ENCODE results near the gene UBE2H.
"Not testable (repeated sequence)": the region's sequence is repeated elsewhere in the genome, so short reads cannot be mapped to it uniquely, and the experiment has no call there.

UBE2H gene

DNA sequence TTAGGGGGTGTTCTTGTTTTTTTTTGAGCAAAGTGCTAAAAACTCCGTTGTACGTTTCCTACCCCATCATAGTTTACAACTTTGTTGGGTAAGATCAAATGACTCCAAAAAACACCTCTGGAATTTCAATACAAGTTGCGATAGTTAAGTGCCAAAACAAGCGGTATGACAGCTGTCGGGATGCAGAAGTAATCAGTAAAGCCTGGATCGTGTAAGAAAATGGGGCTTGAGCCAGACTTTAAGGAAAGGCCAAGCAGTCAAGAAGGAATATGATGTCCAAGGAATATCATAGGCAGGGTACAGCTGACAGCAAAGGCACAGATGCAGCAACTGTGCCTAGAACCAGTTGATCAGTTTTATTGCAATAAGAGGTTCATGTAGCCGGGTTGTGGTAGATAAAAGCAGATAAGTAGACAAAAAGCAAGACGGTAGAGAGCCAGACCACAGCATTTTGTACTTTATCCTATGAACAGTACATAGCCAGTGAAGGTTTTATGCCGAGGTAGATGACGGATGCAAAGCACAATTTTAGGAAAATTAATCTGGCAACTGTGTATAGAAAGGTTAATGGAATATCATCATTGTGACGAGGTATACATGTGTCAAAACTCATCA is 45.5 kb downstream of the UBE2H start:
- no peak for DNase-seq (ENCODE audit: low read depth)

DNA sequence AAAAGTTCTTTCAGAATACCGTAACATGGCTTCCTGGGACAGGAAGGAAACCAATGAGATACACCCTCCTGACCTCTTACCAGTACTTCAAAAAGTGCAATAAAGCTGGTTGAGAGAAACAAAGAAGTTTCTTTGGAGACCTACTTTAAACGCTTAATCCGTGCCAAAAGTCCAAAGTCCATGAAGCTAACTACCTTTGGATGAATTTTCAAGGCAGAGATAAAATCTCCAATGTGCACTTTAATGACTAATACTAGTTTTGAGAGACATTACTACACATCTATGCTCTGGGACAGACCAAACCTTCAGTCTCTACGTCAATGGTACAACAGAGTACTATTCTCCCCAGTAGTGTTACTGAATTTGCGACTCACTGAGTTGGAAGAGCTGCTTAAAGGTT is 46.1 kb downstream of the UBE2H start:
- no peak for DNase-seq (ENCODE audit: low read depth)

DNA sequence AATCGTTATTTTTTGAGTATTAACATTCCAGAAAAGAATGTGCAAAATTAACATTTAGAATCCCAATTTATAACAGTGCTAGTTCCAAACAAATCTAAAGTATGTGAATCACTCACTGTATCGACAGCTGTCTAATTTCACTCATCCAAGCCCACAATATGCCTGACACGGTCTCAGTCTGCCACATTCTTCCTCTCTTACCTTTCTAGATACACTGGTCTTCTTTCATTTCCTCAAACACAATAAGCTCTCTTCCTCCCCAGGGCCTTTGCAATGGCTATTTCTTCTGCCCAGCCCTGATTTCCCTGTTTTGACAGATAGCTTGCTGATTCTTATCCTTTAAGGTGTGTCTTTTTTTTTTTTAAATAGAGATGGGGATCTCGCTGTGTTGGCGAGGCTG is 48.8 kb downstream of the UBE2H start:
- no peak for DNase-seq (ENCODE audit: low read depth)

DNA sequence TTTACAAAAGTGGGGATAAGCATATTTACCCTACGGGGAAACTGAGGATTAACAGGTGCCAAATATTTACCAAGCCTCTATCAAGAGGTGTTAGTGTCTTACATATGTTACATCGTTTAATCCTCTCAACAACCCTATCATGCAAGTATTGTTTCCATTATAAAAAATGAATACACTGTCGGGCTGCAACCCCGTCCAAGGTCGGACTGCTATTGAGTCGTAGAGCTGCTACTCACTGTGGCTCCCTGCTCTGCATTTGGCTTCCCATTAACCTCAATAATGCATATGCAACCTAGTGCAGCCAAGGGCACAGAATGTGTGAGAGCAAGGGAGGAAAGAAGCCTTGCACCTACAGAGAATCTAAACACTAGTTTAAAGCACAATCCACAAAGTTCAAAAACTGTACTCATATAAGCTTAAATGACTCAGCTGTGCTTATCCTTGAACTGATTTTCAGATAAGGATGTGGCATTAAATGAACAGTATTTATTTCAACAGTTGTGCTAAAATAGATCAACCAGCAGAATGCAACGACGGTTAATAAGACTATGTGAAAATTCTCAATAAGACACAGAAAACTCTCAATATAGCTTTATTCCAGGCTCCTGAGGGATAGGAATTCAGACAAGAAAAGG is 49.9 kb downstream of the UBE2H start:
- no peak for DNase-seq (ENCODE audit: low read depth)

DNA sequence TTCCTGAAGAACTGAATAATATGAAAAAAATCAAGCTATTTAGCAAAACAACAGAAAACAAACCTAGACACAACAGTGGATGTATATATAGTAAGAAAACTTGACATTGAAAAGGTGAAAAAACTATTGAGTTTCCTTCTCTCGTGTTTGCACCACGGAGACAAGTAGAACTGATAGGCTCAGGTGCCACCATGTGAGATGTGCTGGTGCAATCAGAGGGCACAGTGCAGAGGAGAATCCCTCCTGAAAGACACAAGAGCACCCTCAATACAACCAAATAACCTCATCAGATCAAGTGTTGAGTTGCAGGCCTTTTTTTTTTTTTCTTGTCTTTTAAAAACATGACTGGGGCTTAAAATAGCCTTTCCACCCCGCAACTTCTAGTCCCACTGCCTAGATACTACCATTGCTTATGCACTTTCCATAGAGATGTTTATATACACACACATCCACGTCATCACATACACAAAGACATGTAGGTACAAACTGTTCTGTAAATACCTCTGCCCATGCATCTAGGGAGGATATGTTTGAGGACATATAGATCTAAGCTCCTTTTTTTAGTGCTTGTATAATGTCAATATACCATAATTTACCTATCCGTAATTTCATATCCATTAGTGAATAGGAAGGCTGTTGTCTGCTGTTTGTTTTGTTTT is 54.1 kb downstream of the UBE2H start:
- no peak for DNase-seq (ENCODE audit: low read depth)

DNA sequence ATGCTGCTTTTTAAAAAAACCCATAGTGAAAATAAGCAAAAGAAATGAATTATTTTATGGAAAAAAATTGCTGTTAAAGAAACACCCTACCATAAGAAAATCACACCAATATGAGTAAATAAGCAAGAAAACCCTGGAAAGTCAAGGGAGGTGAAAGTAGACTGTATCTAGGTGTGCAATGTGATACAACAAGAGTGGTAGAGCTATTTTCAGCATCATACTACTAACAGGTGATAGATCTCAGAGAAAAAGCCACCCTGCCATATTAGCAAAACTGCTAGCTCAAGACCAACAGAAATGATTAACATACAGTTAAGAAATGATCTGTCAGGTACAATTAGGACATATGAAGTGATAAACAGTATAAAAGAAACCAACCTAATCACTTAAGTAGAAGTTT is 54.8 kb downstream of the UBE2H start:
- DNase-seq (ENCODE audit: low read depth) = no peak

DNA sequence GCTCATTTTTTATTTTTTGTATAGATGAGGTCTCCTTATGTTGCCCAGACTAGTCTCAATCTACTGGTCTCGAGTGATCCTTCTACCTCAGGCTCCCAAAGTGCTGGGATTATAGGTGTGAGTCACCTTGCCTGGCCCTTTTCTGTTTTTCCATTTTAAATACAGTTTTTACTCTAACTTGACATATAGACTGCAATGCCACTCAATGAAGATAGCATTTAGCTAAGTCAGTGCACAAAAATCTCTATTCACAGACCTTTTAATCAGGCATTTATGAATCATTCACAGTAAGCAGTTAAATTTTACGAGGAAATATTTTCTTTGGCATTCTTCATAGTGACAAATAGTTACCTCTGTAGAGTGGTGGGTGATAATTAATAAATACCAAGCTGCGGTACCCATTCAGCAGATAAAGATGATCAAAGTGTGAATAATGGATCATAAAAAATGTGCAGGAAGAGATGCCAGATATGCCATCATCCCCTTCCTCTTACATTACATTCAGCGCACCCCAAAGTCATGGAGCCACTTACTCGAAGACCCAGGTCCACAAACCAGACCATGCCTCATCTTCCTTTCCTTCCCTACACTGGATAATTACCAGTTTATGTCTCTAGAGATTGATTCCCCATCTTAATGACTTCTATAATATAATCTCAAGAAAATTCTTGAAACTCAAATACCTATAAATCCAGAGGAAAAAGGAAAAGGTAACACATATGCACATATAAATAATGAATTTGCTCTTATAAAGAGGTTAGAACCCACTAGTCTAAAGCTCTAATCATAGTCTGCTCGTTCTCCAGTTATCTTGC is 56.0 kb downstream of the UBE2H start:
- no peak for DNase-seq (ENCODE audit: low read depth)

DNA sequence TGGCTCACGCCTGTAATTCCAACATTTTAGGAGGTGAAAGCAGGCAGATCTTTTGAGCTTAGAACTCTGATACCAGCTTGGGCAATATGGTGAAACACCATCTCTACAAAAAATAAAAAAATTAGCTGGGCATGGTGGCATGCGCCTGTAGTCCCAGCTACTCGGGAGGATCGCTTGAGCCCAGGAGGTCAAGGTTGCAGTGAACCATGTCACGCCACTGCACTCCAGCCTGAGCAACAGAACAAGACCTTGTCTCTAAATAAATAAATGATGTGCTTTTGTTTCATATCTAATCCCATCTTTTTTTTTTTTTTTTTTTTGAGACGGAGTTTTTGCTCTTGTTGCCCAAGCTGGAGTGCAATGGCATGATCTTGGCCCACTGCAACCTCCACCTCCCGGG is 58.6 kb downstream of the UBE2H start:
- DNase-seq (ENCODE audit: low read depth) = not testable (repeated sequence)

DNA sequence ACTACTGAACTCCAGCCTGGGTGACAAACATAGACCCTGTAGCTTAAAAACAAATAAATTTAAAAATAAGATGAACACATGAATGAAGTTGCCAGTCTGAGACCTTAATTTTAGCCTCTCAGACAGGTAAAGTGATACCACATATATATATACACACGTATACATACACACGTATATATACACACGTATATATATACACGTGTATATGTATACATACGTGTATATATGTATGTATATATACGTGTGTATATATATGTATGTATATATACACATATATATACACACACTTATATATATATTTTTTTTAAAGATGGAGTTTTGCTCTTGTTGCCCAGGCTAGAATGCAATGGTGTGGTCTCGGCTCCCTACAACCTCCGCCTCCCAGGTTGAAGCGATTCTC is 62.7 kb downstream of the UBE2H start:
- no peak for DNase-seq (ENCODE audit: low read depth)

DNA sequence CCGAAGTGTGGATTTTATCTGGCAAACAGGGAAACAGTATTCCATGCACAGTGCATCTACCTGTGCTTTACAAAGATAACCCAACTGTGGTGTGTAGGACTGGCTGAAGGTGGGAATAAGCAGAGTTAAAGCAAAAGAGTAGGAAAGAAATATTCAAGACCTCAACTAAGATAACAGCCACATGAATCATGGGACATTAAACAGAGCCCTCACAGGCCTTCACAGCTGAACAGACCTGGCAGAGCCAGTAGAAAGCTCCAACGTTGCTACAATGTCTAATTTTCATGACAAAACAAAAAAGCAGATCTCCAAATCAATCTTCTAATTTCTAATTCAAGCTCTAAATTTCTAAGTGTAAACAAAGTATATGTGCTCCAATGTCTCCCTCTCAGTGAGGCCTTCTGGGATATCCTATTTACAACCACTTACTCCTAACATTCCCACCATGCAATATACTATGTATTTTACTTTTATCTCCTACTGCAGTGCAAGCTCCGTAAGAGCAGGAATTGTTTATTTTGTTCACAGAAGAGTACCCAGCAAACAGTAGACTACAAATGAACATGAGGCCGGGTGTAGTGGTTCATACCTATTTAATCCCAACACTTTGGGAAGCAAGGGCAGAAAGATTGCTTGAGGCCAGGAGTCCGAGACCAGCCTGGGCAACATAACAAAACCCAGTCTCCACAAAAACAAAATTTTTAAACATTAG is 63.5 kb downstream of the UBE2H start:
- no peak for DNase-seq (ENCODE audit: low read depth)

DNA sequence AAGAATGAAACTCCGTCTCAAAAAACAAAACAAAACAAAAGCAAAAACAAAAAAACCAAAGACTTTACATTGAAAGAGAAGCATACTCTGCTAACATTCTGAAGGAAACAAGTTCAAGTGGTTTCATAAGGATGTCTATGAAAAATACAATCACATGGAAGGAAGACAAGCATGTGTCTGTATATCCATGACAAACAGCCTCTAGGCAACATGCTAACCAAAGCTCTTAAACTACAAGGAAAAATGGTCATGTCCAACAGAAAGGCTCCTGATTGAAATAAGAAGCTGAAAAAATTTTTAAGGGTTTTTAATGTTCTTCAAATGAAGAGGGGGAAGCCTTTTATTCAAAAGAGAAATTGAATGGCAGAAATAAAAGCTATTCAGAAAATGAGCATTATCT is 64.9 kb downstream of the UBE2H start:
- DNase-seq (ENCODE audit: low read depth) = no peak

DNA sequence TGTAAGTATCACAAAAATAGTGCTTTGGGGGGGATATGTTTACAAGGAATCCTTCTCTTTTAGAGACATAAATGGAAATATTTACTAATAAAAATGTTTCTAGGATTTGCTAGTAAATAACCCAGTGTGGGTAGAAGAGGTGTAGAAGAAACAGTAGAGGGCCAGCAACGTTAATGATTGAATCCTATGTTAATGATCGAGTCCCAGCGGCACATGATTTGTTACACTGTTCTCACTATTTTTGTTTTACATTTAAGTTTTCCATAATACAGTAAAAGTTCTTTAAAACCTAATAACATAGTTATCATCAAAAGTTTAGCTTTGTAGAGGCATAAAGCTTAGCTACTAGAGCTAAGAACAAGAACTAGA is 66.0 kb downstream of the UBE2H start:
- DNase-seq (ENCODE audit: low read depth) = no peak

DNA sequence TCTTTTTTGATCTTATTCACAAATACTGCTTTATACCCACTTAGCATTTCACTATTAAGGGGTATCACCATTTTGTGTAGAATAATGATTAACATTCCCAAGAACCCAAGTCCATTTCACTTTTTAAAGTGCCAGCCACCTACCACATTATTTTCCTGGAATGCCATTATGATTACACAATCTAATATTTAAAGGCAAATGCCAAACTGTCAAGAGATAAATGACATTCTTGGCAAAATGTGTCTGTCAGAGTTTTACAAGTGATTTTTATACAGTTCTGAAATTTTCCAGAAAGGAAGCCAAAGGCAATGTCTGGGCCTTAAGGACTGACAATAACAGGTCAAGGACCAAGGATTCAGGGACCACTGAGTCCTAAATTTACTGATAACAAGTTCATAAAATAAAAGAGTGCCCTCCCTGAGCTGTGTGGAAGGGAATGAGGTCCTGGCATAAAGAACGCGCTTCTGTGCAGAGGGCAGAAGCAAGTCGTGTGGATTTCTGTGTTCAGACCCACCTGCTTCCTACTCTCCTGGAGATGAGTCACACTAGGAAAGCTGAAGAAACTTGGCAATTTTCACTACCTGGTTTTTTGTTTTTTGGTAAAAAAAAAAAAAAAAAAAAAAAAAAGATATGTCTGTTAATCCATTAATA is 66.5 kb downstream of the UBE2H start:
- no peak for DNase-seq (ENCODE audit: low read depth)

DNA sequence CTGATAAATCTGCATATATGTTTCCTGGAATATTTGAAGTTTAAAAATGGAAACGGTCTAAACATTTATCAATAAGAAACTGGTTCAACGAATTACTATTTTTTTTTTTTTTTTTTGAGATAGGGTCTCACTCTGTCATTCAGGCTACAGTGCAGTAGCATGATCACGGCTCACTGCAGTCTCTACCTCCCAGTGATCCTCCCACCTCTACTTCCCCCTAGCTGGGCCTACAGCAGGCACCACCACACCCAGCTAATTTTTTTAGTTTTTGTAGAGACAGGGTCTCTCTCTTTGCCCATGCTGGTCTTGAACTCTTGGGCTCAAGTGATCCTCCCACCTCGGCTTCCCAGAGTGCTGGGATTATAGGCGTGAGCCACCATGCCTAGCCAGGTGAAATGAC is 68.3 kb downstream of the UBE2H start:
- DNase-seq (ENCODE audit: low read depth) = no peak

DNA sequence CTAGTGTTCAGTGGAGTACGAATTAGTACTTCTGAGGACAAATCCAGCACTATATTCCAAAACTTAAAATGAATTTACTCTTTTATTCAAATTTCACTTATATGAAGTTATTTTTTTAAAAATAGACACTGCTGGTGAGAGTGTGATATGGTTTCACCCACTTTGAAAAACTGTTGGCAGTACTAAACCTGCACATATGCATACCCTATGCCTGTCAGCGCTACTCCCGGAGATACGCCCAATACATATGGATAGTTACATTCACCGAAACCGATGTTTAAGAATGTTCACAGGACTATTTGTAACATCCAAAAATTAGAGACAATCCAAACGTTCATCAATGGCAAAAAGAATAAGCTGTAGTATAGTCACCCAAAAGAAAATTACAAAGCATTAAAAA is 69.6 kb downstream of the UBE2H start:
- DNase-seq (ENCODE audit: low read depth) = no peak

DNA sequence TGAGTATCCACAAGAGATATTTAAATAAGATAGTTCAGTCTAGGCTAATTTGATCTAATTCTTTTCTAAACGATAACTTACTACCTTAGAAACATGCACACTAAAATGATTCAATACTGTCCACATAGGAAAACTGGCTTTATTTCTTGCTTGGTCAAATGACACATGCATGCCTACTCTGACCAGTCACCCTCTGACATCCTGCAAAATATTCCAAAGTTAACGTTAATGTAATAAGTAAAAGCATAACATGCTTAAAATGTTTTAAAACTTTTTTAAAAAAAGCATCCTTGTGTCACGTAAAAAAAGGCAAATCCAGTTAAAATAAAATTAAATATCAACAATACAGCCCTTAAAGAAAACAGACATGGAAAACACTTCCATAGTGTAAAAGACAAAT is 70.2 kb downstream of the UBE2H start:
- no peak for DNase-seq (ENCODE audit: low read depth)

DNA sequence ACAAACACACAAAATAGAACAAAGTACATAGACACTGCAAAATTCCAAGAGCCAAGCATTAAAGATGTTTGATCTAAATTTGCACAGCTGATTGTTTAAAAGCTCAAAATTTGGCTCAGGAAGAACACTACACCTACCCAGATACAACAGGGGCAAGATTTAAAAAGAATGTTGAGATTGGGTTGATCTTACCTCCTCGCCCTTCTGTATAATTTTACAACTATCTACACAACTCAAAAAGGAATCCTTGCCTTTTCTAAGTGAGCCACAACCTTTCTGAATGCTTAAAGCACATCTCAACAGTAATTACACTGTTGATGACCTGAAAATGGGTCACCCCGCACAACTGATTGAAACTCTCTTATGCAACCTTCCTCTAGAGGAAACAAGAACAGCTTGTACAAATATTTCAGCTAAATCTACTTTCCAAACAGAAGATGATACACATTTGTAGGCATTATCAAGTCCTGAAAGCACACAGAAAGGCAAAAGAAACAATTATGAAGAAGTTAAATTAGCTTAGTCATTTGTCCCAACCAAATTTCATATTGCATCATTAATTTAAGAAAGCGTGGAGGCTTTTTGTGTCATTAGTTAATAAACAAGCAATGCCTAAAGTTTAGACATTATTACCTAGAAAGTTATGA is 75.5 kb downstream of the UBE2H start:
- DNase-seq (ENCODE audit: low read depth) = no peak

DNA sequence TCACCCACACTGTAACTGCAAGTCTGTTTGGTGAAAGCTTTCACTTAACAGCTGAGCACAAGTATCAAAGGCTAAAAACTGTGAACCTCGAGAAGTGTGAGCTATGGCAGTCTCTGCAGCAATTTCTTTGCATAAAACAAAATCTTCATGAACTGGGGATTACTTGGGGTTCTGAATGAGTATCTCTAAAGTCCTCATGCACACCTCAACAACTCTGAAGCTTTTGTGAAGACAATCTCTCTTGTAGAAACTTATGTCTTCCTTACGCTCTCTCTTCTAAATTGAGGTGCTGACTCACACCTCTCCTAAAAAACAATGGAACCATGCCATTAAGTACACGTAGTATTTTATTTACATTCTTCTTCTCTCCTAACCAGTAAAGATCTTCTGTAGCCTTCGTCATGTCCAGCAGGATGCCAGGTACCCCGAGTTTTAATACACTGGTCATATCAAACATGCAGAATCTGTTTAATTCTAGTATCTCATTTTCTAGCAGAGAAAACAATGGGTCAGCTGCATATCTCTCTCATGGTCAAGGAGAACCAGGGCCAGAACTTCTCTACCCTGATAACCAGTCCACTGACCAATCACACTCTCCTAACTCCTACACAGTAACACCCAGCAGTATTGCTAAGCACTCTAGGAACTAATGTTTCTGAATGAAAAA is 76.9 kb downstream of the UBE2H start:
- no peak for DNase-seq (ENCODE audit: low read depth)

DNA sequence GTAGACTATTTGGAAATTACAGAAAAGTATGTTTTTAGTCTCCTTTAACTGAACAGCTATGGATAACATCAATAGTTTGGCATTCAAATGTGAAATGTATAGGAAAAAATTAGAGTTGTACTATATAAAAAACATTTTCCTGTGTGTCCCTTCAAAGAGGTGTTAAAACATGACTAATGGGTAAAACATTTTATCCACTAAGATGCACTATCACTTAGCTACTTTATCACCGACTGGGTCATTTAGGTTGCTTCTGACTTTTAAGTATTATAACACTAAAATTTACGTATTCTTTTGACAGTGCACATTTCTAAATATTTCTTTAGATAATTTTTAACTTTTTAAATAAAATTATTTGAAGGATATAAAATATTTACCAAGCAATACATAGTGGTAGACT is 77.6 kb downstream of the UBE2H start:
- DNase-seq (ENCODE audit: low read depth) = no peak

DNA sequence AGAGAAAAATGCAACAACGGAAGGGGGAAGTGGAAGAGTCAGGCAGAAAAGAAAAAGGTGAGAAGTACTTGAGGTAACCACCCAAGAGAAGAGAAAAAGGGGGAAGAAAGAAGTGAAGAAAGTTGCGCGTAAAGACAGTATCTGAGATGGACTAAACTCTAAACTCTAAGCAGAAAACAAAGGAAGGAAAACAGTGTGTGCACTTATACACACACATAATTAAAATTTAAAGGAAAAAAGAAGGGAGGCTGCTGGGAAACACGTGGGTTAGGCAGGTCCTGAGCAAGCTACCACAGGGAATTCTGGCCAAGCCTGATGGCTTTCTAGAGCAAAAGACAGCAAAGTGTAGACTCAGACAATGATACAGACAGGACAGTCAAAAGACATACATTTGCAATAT is 78.0 kb downstream of the UBE2H start:
- DNase-seq (ENCODE audit: low read depth) = no peak

DNA sequence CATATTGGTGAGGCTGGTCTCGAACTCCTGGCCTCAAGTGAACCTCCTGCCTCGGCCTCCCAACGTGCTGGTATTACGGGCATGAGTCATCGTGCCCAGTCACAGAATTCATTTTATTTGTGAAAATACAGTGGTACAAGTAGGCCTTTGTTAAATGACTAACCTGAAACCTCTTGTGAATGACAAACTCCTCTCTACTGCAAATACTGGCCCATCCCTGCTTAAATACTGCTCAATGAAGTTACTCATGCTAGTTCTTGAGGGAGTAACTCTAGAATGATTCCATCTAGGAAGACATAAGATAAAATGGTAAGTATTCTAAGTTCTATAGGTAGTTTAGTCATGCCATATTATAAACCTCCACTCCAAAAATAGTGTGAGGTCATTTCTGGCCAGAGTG is 80.7 kb downstream of the UBE2H start:
- DNase-seq (ENCODE audit: low read depth) = no peak
